ENCODE data around the gene PRIMPOL.
"Not testable (repeated sequence)": the region's sequence is repeated elsewhere in the genome, so short reads cannot be mapped to it uniquely, and the experiment has no call there.

DNA sequence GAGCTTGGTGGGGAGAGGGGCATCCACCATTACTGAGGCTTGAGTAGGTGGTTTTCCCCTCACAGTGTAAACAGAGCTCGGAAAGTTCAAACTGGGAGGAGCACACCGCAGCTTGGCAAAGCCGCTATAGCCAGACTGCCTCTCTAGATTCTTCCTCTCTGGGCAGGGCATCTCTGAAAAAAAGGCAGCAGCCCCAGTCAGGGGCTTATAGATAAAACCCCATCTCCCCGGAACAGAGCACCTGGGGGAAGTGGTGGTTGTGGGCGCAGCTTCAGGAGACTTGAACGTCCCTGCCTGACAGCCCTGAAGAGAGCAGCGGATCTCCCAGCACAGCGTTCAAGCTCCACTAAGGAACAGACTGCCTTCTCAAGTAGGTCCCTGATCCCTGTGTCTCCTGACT, 48.6 kb upstream of the PRIMPOL start:
- TF ChIP-seq, protein P1, sequence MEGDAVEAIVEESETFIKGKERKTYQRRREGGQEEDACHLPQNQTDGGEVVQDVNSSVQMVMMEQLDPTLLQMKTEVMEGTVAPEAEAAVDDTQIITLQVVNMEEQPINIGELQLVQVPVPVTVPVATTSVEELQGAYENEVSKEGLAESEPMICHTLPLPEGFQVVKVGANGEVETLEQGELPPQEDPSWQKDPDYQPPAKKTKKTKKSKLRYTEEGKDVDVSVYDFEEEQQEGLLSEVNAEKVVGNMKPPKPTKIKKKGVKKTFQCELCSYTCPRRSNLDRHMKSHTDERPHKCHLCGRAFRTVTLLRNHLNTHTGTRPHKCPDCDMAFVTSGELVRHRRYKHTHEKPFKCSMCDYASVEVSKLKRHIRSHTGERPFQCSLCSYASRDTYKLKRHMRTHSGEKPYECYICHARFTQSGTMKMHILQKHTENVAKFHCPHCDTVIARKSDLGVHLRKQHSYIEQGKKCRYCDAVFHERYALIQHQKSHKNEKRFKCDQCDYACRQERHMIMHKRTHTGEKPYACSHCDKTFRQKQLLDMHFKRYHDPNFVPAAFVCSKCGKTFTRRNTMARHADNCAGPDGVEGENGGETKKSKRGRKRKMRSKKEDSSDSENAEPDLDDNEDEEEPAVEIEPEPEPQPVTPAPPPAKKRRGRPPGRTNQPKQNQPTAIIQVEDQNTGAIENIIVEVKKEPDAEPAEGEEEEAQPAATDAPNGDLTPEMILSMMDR (IDR thresholded peaks at IDR 0.05; ENCODE audit: low read depth, low read length): not testable (repeated sequence)
- not testable (repeated sequence) for TF ChIP-seq EZH2phosphoT487 (IDR thresholded peaks at IDR 0.05; ENCODE audit: low read depth)
